HepG2 (cell line): ENCODE results near the gene ERLIN1. TPM values are rescaled to one million over a fixed set of nuclear protein-coding genes. Genes with fewer than 3 reads are reported as not detected.

ENCODE experiments used
- CENPX ChIP-seq: sonication (generic); formaldehyde crosslinking; IDR thresholded peaks from 2 replicates; pipeline ENCODE4 v1.9.0; 2021; ENCODE audit warnings: mild to moderate bottlenecking, missing genetic modification reagents, moderate library complexity
- MATR3 ChIP-seq: sonication (generic); formaldehyde crosslinking; IDR thresholded peaks from 2 replicates; pipeline ENCODE4 v1.4.0; 2020; ENCODE audit warnings: missing genetic modification reagents
- RBFOX2 ChIP-seq: fragments of 200-400 bp; formaldehyde crosslinking; IDR thresholded peaks from 2 replicates; pipeline ENCODE4 v1.6.1; 2017; ENCODE audit warnings: low read depth, mild to moderate bottlenecking, low read length
- ZNF496 ChIP-seq: sonication (generic); formaldehyde crosslinking; IDR thresholded peaks from 2 replicates; pipeline ENCODE4 v1.8.1; 2023; ENCODE audit warnings: mild to moderate bottlenecking, moderate library complexity, missing genetic modification reagents; ENCODE audit not compliant: insufficient replicate concordance
- polyA plus RNA-seq, 8 experiments: library from polyadenylated mRNA; depleted of rRNA in 3 of 8; stranded (reverse) in 7 of 8; unstranded in 1 of 8; fragments of >200 nt; fragmentation: Illumina TruSeq in 4 of 8; extraction: Trizol in 4 of 8; gene quantifications; 2 replicates each; pipeline versions ENCODE4 v1.2.1 to v1.2.3, GENCODE V29; 2011 to 2016; ENCODE audit warnings: low read depth in 4 of 8, missing spikeins in 1 of 8, mixed read lengths in 1 of 8; ENCODE audit not compliant: insufficient read depth in 1 of 8
- total RNA-seq, 5 experiments: library from RNA; depleted of rRNA; stranded (reverse); fragments of >200 nt; fragmentation: Illumina TruSeq; extraction: Trizol; gene quantifications; 2 replicates each; pipeline ENCODE4 v1.2.3, GENCODE V29; 2016; ENCODE audit warnings: low read depth in 1 of 5
- TF ChIP-seq, protein P1 (sequence below): sonication (generic); formaldehyde crosslinking; IDR thresholded peaks from 2 replicates; pipeline ENCODE4 v1.5.1; 2020; ENCODE audit warnings: mild to moderate bottlenecking, missing genetic modification reagents, borderline replicate concordance
- TF ChIP-seq, protein P2 (sequence below): sonication (generic); formaldehyde crosslinking; IDR thresholded peaks from 2 replicates; pipeline ENCODE4 v1.4.0; 2020; ENCODE audit warnings: missing genetic modification reagents, borderline replicate concordance
- TF ChIP-seq, protein P3 (sequence below): sonication (generic); formaldehyde crosslinking; IDR thresholded peaks from 2 replicates; pipeline ENCODE4 v1.9.0; 2021; ENCODE audit warnings: missing genetic modification reagents, mild to moderate bottlenecking, borderline replicate concordance
- TF ChIP-seq, protein P4 (sequence below): IDR thresholded peaks from 2 replicates; pipeline ENCODE4 v1.6.1; 2016; ENCODE audit warnings: missing compliant biosample characterization, missing genetic modification reagents, borderline replicate concordance
- TF ChIP-seq, protein P5 (sequence below): sonication (generic); formaldehyde crosslinking; IDR thresholded peaks from 2 replicates; pipeline ENCODE4 v1.4.0; 2020; ENCODE audit warnings: missing genetic modification reagents, borderline replicate concordance

Gene ERLIN1
- total and polyA plus RNA-seq, 2 of the 13 experiments (the other 11 are each of a cell fraction or from before 2014, with no cell fraction given) = 56.8 to 69.3 TPM

DNA sequence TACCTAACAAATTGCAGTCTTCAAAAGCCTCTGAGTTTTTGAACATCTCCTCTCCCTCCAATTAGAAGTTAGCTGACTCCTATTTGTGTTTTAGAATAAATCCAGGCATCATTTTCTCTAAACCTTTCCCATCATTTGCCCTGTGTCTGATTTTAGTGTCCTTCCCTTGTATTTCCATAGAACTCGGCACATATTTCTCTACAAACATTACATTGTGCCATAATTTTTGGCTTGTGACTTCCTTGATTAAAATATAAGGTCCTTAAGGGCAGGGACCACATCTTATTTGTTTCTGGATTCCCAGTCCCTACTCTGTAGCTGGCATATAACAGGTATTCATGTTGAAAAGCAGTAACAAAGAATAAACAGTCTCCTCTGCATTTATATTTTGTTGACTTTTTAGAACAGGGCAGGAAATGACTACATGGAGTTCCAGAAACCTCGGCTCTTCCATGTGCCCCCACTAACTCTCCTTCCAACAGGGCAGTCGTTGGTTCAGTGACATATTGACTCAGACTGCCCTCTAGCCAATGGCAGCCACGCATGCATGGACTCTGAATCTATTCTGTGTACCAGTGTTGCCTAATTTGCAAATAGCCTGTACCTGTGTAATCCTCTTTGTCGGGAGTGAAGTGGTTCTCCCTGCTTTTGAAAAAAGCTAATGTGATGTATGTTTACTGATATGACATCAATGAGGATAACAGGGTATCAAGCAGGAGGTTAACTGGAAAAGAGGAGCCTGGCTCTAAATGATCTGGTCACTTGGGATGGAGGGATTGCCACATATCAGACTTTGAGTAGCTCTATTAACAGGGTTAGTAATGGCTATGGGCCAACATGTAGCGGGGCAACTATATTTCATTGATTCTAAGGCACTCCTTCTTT is 84.4 kb downstream of the ERLIN1 start (continued):
- TF ChIP-seq, protein P1, sequence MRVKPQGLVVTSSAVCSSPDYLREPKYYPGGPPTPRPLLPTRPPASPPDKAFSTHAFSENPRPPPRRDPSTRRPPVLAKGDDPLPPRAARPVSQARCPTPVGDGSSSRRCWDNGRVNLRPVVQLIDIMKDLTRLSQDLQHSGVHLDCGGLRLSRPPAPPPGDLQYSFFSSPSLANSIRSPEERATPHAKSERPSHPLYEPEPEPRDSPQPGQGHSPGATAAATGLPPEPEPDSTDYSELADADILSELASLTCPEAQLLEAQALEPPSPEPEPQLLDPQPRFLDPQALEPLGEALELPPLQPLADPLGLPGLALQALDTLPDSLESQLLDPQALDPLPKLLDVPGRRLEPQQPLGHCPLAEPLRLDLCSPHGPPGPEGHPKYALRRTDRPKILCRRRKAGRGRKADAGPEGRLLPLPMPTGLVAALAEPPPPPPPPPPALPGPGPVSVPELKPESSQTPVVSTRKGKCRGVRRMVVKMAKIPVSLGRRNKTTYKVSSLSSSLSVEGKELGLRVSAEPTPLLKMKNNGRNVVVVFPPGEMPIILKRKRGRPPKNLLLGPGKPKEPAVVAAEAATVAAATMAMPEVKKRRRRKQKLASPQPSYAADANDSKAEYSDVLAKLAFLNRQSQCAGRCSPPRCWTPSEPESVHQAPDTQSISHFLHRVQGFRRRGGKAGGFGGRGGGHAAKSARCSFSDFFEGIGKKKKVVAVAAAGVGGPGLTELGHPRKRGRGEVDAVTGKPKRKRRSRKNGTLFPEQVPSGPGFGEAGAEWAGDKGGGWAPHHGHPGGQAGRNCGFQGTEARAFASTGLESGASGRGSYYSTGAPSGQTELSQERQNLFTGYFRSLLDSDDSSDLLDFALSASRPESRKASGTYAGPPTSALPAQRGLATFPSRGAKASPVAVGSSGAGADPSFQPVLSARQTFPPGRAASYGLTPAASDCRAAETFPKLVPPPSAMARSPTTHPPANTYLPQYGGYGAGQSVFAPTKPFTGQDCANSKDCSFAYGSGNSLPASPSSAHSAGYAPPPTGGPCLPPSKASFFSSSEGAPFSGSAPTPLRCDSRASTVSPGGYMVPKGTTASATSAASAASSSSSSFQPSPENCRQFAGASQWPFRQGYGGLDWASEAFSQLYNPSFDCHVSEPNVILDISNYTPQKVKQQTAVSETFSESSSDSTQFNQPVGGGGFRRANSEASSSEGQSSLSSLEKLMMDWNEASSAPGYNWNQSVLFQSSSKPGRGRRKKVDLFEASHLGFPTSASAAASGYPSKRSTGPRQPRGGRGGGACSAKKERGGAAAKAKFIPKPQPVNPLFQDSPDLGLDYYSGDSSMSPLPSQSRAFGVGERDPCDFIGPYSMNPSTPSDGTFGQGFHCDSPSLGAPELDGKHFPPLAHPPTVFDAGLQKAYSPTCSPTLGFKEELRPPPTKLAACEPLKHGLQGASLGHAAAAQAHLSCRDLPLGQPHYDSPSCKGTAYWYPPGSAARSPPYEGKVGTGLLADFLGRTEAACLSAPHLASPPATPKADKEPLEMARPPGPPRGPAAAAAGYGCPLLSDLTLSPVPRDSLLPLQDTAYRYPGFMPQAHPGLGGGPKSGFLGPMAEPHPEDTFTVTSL = peak; percentile 99
- TF ChIP-seq RBFOX2 = no peak
- no peak for TF ChIP-seq ZNF496
- no peak for TF ChIP-seq MATR3
- TF ChIP-seq, protein P2, sequence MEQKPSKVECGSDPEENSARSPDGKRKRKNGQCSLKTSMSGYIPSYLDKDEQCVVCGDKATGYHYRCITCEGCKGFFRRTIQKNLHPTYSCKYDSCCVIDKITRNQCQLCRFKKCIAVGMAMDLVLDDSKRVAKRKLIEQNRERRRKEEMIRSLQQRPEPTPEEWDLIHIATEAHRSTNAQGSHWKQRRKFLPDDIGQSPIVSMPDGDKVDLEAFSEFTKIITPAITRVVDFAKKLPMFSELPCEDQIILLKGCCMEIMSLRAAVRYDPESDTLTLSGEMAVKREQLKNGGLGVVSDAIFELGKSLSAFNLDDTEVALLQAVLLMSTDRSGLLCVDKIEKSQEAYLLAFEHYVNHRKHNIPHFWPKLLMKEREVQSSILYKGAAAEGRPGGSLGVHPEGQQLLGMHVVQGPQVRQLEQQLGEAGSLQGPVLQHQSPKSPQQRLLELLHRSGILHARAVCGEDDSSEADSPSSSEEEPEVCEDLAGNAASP = peak; percentile 73; the same call in 1 of the 2 replicates
- TF ChIP-seq, protein P3, sequence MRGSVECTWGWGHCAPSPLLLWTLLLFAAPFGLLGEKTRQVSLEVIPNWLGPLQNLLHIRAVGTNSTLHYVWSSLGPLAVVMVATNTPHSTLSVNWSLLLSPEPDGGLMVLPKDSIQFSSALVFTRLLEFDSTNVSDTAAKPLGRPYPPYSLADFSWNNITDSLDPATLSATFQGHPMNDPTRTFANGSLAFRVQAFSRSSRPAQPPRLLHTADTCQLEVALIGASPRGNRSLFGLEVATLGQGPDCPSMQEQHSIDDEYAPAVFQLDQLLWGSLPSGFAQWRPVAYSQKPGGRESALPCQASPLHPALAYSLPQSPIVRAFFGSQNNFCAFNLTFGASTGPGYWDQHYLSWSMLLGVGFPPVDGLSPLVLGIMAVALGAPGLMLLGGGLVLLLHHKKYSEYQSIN (CRISPR knock-in tag) = no peak
- TF ChIP-seq CENPX = no peak
- TF ChIP-seq, protein P4, sequence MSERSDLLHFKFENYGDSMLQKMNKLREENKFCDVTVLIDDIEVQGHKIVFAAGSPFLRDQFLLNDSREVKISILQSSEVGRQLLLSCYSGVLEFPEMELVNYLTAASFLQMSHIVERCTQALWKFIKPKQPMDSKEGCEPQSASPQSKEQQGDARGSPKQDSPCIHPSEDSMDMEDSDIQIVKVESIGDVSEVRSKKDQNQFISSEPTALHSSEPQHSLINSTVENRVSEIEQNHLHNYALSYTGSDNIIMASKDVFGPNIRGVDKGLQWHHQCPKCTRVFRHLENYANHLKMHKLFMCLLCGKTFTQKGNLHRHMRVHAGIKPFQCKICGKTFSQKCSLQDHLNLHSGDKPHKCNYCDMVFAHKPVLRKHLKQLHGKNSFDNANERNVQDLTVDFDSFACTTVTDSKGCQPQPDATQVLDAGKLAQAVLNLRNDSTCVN (CRISPR knock-in tag) = peak; percentile 91
- TF ChIP-seq, protein P5, sequence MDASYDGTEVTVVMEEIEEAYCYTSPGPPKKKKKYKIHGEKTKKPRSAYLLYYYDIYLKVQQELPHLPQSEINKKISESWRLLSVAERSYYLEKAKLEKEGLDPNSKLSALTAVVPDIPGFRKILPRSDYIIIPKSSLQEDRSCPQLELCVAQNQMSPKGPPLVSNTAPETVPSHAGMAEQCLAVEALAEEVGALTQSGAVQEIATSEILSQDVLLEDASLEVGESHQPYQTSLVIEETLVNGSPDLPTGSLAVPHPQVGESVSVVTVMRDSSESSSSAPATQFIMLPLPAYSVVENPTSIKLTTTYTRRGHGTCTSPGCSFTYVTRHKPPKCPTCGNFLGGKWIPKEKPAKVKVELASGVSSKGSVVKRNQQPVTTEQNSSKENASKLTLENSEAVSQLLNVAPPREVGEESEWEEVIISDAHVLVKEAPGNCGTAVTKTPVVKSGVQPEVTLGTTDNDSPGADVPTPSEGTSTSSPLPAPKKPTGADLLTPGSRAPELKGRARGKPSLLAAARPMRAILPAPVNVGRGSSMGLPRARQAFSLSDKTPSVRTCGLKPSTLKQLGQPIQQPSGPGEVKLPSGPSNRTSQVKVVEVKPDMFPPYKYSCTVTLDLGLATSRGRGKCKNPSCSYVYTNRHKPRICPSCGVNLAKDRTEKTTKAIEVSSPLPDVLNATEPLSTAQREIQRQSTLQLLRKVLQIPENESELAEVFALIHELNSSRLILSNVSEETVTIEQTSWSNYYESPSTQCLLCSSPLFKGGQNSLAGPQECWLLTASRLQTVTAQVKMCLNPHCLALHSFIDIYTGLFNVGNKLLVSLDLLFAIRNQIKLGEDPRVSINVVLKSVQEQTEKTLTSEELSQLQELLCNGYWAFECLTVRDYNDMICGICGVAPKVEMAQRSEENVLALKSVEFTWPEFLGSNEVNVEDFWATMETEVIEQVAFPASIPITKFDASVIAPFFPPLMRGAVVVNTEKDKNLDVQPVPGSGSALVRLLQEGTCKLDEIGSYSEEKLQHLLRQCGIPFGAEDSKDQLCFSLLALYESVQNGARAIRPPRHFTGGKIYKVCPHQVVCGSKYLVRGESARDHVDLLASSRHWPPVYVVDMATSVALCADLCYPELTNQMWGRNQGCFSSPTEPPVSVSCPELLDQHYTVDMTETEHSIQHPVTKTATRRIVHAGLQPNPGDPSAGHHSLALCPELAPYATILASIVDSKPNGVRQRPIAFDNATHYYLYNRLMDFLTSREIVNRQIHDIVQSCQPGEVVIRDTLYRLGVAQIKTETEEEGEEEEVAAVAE = peak; percentile 92; the same call in 1 of the 2 replicates
